Measurements from ENCODE around the gene METTL1.

The METTL1 gene

GRCh38 chr12:57740656-57741412 is 31.1 kb downstream of the METTL1 start:
- peak overlapping the region; percentile 59 for H3K4me3 ChIP-seq (replicated peaks; ENCODE audit: insufficient read depth, low read length)
- DNase-seq (ENCODE audit: low read depth in 1 of 2, low spot score in 1 of 2) = peak; percentile 78 to 84
- H3K27me3 ChIP-seq (ENCODE audit: insufficient read depth, poor library complexity, severe bottlenecking) = no peaks in the 10 kb centered on the region

GRCh38 chr12:57739914-57740538 is 31.9 kb downstream of the METTL1 start:
- TF ChIP-seq REST (IDR thresholded peaks at IDR 0.05; ENCODE audit: insufficient replicate concordance, low read depth) (no peak), SPI1 (IDR thresholded peaks at IDR 0.05; ENCODE audit: borderline replicate concordance, low read depth) (no peak), GABPA (IDR thresholded peaks at IDR 0.05; ENCODE audit: low read depth) (no peak)
- H3K27me3 ChIP-seq (ENCODE audit: insufficient read depth, poor library complexity, severe bottlenecking) = no peaks in the 10 kb centered on the region
- DNase-seq (ENCODE audit: low read depth in 1 of 2, low spot score in 1 of 2) = no peak
- H3K27ac ChIP-seq (replicated peaks) = no peak overlapping the region
- no peak overlapping the region for H3K4me3 ChIP-seq (replicated peaks; ENCODE audit: insufficient read depth, low read length)

More at GRCh38 chr12:57740656-57741412, 31.1 kb downstream of the METTL1 start:
- TF ChIP-seq SPI1 (IDR thresholded peaks at IDR 0.05; ENCODE audit: borderline replicate concordance, low read depth) (peak; percentile 32; the same call in 1 of the 2 replicates), CTCF (IDR thresholded peaks at IDR 0.05; ENCODE audit: insufficient read depth, low read length) (no peak)
- H3K27ac ChIP-seq (replicated peaks) = no peak overlapping the region; the same call in 1 of the 2 replicates

- Histone ChIP-seq H3K27ac (replicated peaks) (no peak overlapping the region), H3K4me3 (replicated peaks; ENCODE audit: insufficient read depth, low read length) (no peak overlapping the region), H3K27me3 (ENCODE audit: insufficient read depth, poor library complexity, severe bottlenecking) (no peaks in the 10 kb centered on the region)
- TF ChIP-seq CTCF (IDR thresholded peaks at IDR 0.05; ENCODE audit: insufficient read depth, low read length) (no peak), SPI1 (IDR thresholded peaks at IDR 0.05; ENCODE audit: borderline replicate concordance, low read depth) (no peak), POLR2AphosphoS5 (IDR thresholded peaks at IDR 0.05; ENCODE audit: low read depth) (no peak), GABPA (IDR thresholded peaks at IDR 0.05; ENCODE audit: low read depth) (no peak), REST (IDR thresholded peaks at IDR 0.05; ENCODE audit: insufficient replicate concordance, low read depth) (no peak)
- DNase-seq (ENCODE audit: low read depth in 1 of 2, low spot score in 1 of 2) = no peak
Measured at GRCh38 chr12:57739387-57739786, 32.5 kb downstream of the METTL1 start.

DNA sequence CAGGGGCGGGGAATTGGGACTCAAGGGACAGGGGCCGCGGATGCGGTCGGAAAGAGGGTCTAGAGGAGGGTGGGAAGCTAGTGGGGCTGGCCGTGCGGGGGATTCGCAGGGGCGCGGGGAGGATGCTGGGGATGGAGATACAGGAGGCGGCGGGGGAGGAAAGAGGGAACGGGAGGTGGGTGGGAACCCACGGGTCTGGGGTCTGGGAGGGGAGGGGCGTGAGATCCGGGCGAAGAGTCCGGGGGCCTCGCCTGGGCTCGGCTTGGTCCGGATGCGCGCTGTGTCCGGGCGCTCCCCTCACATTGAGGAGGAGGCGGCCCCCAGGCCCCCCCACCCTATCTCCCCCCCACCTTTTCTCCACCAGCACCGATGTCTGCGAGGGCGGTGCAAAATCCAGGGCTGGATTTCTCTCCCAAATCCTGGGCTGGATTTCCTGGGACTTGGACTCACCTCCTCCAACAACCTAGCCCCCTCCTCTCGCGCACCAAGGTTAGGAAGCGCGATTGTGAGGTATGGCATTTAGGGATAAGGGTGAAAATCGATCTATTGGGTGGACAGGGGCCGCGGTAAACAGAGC is 33.2 kb downstream of the METTL1 start, which contains the start of gene AGAP2:
Gene AGAP2 (minus strand): TSS at position 82 of the 577 bp plus-strand sequence. CDS start 496 bp downstream, outside the sequence.
- Histone ChIP-seq H3K27me3 (ENCODE audit: insufficient read depth, poor library complexity, severe bottlenecking) (no peaks in the 10 kb centered on the region), H3K27ac (replicated peaks) (no peak within 1 kb of the TSS), H3K4me3 (replicated peaks; ENCODE audit: insufficient read depth, low read length) (no peak within 1 kb of the TSS)
- no peak for DNase-seq (ENCODE audit: low read depth in 1 of 2, low spot score in 1 of 2)
- TF ChIP-seq GABPA (IDR thresholded peaks at IDR 0.05; ENCODE audit: low read depth) (no peak), CTCF (IDR thresholded peaks at IDR 0.05; ENCODE audit: insufficient read depth, low read length) (no peak), REST (IDR thresholded peaks at IDR 0.05; ENCODE audit: insufficient replicate concordance, low read depth) (no peak), SPI1 (IDR thresholded peaks at IDR 0.05; ENCODE audit: borderline replicate concordance, low read depth) (no peak), POLR2AphosphoS5 (IDR thresholded peaks at IDR 0.05; ENCODE audit: low read depth) (no peak)

All from HL-60 (cell line).